ENCODE data around the gene FAM135A.
"Not testable (repeated sequence)": the region's sequence is repeated elsewhere in the genome, so short reads cannot be mapped to it uniquely, and the experiment has no call there.

- TF ChIP-seq, protein P1, sequence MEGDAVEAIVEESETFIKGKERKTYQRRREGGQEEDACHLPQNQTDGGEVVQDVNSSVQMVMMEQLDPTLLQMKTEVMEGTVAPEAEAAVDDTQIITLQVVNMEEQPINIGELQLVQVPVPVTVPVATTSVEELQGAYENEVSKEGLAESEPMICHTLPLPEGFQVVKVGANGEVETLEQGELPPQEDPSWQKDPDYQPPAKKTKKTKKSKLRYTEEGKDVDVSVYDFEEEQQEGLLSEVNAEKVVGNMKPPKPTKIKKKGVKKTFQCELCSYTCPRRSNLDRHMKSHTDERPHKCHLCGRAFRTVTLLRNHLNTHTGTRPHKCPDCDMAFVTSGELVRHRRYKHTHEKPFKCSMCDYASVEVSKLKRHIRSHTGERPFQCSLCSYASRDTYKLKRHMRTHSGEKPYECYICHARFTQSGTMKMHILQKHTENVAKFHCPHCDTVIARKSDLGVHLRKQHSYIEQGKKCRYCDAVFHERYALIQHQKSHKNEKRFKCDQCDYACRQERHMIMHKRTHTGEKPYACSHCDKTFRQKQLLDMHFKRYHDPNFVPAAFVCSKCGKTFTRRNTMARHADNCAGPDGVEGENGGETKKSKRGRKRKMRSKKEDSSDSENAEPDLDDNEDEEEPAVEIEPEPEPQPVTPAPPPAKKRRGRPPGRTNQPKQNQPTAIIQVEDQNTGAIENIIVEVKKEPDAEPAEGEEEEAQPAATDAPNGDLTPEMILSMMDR (IDR thresholded peaks at IDR 0.05; ENCODE audit: low read length) = not testable (repeated sequence)
- TF ChIP-seq EZH2 (optimal IDR thresholded peaks at IDR 0.05; ENCODE audit: low read depth, low read length); EZH2phosphoT487 (IDR thresholded peaks at IDR 0.05; ENCODE audit: low read length): not testable (repeated sequence)
These were observed 195.9 kb downstream of the FAM135A start for GRCh38 chr6:70609181-70609580.
